ENCODE data around the gene BEST2.
"Not testable (repeated sequence)": the region's sequence is repeated elsewhere in the genome, so short reads cannot be mapped to it uniquely, and the experiment has no call there.

Gene BEST2

DNA sequence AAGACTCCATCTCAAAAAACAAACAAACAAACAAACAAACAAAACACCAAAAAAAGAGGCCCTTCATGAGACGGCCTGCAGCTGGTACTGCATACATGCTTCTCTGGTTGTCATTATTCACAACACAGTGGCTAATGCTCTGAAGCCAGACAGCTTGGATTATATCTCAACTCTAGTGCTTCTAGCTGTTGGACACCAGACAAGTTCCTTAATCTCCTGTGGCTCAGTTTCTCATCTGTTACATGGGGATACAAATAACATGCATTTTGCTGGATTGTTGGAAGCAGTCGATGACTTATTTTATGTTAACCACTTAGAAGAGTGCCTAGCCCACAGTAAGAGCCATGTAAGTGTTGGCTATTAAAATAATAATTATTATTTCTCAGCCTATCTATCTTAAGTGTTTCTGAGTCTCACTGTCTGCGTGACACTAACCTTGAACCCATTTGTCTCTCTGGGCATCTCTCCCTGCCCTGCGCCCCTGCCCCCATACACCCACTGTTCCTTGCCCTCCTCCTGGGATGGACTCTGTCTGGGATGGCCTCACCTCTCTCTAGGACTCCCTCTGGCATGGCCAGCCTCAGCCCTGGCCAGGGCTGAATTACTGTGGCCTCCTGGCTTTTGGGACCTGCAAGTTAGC is 36.6 kb downstream of the BEST2 start:
- DNase-seq: no peak

DNA sequence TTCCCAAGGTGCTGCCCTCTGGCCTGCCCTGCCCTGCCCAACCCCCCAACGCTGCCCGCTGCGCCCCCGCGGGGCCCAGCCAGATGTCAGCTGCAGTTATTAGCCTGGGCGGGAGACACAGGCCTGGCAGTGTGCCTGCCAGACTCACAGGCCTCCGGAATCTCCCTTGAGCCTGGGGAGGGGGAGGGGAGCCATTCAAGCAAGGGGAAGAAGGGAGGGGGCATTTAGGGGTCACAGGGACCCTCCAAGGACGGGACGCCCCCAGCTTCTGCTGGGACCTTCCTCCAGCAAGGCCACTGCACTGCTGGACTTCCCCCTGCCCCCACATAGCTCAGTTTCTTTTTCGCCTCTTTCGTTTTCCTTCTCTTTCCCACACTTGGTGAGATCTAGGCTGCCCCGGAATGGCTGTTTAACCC is 37.1 kb downstream of the BEST2 start:
- peak; percentile 28 for DNase-seq

DNA sequence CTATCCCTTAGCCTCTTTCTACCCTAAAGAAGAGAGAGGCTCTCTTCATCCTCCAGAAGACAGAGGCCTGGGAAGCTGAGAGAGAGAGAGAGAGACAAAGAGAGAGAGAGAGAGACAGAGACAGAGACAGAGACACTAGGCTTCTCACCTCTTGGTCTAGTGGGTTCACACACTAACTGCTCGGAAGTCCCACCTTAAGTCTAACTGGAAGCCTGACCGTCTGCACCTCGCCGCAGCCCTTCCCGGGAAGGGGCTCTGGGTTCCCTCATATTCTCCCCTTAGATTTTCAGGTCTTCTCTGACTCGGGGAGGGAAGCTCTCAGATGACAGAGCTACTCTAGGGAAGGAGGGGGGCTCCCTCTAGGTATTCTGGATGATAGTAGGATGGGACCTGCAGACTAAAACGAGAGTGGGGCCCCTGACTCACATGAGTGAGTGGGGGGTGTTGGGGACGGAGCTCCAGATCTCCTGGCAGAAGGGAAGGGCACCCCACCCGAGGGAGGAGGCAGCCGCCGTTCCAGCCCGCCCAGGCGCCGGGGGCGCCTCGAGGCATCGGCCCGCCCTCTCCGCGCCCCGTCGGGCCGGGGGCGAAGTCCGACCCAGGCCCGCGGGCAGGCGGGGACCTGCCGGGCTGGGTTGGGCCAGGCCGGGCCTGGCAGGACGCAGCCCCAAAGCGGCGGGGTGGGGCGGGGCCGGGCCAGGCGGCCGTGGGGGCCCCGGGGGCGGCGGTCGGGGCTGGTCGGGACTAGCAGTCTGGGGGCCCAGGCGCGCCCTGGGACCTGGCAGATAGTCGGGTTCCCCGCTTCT is 37.7 kb downstream of the BEST2 start:
- no peak for DNase-seq

DNA sequence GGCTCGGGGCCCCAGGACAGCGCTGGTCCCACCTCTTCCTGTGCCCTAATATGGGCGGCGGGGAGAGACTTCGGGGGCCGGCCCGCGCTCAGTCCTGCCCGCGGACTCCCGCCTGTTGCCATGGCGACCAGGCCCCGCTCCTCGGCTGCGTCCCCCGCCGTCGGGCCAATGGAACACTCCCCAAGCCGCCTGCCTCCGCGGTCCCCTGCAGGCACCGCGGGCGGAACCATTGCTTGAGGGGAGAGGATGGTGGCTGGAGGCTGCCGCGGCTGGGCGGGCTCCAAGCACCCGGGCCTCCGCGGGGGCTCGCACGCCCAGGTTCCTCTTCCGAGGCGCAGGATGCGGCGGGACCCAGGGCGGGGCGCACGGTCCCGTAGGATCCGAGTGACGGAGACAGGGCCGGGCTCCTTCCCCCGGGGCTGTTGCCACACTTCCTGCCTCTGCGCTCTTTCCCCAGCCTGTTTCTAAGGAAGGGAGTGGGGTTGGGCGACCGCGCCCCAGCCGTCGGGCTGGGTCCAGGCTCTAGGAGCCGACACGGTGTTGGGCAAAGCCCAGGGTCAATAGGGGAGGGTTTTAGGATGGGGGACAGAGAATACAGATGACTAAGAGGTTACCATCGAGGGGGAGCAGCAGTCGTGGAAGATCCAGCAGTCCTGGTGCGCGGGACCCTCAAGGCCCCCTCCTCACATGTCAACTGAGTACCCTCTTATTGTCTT is 38.5 kb downstream of the BEST2 start:
- peak; percentile 89 for DNase-seq

DNA sequence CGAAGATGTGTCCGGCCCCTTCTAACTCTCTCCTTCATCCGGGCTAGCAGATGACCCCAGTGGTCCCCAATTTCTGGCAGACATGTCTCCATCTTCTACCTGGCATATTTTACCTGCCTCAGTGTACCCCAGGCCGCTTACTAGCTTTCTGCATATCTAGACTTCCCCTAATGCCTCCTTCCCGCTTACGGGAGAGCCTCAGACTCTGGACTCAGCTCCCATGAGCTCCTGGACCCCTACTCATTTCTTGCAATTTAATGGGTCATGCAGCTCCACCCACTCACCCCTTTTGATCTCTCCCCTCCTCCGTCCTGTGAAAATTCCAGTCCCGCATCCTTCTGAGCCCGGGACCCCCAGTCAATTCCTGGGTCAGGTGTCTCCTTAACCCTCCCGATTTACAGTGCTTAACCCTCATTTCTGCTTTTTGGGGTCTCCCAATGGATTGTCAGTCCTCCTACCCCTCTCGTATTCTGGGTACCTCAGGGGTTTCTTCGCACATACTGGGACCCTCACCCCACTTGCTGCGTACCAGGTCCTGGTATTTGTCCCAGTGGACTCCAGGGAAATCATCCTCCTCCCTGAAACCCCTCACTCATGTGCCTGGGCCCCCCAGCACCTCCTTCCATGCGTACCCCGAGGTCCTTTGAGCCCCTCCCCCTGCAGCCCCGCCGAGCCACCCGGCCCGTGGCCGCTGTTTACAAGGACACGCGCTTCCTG is 39.2 kb downstream of the BEST2 start:
- peak; percentile 19 for DNase-seq

DNA sequence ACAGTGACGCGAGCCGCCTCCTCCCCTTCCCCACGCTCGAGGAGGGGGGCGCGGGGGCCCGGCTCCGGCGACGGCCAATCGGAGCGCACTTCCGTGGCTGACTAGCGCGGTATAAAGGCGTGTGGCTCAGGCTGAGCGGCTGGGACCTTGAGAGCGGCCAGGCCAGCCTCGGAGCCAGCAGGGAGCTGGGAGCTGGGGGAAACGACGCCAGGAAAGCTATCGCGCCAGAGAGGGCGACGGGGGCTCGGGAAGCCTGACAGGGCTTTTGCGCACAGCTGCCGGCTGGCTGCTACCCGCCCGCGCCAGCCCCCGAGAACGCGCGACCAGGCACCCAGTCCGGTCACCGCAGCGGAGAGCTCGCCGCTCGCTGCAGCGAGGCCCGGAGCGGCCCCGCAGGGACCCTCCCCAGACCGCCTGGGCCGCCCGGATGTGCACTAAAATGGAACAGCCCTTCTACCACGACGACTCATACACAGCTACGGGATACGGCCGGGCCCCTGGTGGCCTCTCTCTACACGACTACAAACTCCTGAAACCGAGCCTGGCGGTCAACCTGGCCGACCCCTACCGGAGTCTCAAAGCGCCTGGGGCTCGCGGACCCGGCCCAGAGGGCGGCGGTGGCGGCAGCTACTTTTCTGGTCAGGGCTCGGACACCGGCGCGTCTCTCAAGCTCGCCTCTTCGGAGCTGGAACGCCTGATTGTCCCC is 39.9 kb downstream of the BEST2 start, which contains the start of gene JUNB:
JUNB (plus strand) TSS at position 142 of the 706 bp plus-strand sequence; CDS start at position 428, 286 bp downstream.
- DNase-seq: peak; percentile 98

DNA sequence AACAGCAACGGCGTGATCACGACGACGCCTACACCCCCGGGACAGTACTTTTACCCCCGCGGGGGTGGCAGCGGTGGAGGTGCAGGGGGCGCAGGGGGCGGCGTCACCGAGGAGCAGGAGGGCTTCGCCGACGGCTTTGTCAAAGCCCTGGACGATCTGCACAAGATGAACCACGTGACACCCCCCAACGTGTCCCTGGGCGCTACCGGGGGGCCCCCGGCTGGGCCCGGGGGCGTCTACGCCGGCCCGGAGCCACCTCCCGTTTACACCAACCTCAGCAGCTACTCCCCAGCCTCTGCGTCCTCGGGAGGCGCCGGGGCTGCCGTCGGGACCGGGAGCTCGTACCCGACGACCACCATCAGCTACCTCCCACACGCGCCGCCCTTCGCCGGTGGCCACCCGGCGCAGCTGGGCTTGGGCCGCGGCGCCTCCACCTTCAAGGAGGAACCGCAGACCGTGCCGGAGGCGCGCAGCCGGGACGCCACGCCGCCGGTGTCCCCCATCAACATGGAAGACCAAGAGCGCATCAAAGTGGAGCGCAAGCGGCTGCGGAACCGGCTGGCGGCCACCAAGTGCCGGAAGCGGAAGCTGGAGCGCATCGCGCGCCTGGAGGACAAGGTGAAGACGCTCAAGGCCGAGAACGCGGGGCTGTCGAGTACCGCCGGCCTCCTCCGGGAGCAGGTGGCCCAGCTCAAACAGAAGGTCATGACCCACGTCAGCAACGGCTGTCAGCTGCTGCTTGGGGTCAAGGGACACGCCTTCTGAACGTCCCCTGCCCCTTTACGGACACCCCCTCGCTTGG is 40.7 kb downstream of the BEST2 start:
- DNase-seq: peak; percentile 84

DNA sequence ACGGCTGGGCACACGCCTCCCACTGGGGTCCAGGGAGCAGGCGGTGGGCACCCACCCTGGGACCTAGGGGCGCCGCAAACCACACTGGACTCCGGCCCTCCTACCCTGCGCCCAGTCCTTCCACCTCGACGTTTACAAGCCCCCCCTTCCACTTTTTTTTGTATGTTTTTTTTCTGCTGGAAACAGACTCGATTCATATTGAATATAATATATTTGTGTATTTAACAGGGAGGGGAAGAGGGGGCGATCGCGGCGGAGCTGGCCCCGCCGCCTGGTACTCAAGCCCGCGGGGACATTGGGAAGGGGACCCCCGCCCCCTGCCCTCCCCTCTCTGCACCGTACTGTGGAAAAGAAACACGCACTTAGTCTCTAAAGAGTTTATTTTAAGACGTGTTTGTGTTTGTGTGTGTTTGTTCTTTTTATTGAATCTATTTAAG is 41.3 kb downstream of the BEST2 start:
- DNase-seq: no peak

DNA sequence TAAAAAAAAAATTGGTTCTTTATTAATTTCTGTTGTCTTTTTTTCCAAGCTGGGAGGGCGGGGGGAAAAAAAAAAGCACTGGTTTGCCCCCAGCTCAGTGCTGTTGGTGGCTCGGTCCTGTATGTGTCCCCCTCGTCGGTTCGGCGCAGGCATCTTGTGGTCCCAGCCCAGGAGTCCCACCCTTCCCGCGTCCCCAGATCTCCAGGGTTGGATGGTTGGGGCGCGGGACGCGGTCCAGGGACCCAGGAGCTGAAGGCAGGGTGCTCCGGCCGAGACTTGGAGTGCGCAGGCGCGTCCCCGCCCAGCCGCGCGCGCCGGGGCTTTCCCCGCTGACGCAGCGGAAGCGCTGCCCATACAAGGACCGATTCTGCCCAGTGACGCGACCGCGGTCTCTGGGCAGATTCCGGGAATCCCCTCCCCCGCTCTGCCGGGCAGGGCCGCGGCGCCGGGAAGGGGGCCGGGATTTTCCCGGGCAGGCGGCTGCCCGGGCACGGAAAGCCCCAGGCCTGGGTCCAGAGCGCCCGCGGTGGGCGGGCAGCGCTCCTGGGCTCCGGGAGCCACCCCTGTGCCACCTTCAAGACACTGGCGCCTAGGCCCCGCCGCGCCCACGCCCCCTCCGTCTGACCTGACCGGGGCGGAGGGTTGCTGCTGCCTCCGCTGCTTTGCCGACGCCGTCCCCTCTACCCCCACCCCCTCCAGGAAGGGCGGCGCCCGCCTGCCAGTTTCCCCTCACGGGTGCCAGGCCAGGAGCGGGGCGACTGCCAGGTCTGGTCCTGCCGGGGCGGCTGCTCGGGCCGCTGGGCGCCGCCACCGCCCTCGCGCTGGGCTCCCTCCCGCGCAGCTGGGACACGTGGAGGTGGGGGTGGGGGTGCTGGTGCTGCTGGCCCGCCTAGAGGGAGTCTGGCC is 42.0 kb downstream of the BEST2 start:
- DNase-seq: peak; percentile 95

DNA sequence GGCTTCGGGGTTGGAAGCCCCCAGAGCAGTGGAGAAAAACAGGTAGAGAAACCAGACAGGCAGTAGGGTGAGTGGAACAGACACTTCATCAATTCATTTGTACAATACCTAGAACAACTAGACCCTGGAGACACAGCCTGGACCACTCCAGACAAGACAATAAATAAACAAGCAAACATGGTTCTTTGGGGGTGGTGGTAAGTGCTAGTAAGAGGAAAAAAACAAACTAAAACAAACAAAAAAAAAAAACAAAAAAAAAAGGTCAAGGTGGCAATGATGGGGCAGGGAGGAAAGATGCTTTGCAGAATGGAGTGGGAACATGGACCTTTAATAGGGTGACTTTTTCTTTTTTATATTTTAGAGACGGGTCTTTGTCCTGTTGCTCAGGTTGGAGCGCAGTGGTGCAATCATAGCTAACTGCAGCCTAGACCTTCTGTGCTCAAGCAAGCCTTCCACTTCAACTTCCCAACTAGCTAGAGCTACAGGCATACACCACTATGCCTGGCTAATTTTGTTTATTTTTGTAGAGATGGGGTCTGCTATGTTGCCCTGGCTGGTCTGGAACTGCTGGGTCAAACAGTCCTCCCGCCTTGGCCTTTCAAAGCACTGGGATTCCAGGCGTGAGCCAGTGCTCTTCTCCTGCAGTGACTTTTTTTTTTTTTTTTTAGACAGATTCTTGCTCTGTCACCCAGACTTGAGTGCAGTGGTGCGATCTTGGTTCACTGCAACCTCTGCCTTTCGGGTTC is 42.8 kb downstream of the BEST2 start:
- no peak for DNase-seq

DNA sequence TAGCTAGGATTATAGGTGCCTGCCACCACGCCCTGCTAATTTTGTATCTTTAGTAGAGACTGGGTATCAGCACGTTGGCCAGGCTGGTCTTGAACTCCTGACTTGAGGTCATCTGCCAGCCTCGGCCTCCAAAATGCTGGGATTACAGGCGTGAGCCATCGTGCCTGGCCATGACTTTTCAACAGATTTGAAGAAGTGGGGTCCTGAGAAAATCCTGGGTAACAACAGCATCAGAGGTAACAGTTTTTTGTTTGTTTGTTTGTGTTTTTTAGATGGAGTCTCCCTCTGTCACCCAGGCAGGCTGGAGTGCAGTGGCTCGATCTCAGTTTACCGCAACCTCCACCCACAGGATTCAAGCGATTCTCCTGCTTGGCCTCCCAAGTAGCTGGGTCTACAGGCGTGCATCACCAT is 43.4 kb downstream of the BEST2 start:
- no peak for DNase-seq

DNA sequence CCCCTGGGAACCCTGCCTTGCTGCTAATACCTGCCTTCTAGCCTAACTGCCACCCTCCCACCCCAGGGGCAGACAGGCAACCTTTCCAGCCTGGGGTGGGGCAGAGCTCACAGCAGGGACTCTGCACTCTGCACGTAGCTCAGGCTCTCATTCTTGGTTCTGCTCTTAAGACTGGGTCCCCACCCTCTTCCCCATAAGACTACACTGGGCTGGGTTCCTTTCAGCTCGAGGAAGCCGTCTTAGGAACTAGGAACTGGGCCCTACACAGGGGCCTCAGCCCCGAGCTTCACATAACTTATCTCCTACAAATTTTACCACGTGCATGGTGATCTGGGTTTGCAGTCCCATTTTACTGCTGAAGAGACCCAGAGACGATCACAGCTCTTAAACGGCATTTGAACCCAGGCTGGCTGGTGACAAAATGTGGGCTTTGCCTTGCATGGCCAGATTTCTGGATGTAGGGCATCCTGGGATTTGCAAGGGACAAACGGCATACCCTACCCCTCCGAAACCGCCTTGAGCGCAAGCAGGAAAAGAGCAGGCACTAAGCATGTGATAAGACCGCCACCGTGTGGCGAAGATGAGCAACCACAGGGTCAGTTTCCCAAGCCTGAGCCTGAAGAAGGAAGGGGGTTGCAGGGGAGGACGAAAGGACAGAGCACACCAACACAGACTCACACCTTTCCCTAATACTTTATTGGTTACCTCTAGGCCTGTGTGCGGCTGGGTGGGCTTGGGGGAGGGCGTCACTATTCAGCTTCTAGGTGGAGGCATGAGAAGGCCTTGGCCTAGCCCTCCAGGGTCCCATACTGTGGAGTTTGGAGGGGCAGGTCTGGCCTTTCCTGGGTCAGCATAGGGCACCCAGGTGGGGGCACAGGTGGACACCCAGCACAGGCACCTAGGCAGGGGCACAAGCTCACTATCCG is 44.8 kb downstream of the BEST2 start:
- peak; percentile 82 for DNase-seq

DNA sequence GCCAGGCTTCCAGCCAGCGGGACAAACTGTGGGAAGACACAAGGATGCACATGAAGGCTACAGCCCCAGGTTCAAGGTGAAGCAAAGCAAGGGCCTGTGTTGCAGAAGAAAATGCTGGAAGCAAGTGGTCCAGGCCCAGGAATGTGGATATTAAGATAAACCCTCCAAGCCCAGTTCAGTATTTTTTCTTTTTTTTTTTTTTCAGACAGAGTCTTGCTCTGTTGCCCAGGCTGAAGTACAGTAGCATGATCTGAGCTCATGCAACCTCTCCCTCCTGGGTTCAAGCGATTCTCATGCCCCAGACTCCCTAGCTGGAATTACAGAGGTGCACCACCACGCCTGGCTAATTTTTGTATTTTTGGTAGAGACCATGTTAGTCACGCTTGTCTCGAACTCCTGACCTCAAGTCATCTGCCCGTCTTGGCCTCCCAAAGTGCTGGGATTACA is 45.6 kb downstream of the BEST2 start:
- DNase-seq: no peak

DNA sequence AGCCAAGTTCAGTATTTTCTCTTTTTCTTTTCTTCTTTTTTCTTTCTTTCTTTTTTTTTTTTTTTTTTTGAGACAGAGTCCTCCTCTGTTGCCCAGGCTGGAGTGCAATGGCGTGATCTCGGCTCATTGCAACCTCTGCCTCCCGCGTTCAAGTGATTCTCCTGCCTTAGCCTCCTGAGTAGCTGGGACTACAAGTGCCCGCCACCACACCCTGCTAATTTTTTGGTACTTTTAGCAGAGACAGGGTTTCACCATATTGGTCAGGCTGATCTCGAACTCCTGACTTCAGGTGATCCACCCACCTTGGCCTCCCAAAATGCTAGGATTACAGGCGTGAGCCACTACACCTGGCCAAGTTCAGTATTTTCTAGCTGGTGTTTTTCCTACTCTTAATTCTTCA is 46.0 kb downstream of the BEST2 start:
- DNase-seq: not testable (repeated sequence)

DNA sequence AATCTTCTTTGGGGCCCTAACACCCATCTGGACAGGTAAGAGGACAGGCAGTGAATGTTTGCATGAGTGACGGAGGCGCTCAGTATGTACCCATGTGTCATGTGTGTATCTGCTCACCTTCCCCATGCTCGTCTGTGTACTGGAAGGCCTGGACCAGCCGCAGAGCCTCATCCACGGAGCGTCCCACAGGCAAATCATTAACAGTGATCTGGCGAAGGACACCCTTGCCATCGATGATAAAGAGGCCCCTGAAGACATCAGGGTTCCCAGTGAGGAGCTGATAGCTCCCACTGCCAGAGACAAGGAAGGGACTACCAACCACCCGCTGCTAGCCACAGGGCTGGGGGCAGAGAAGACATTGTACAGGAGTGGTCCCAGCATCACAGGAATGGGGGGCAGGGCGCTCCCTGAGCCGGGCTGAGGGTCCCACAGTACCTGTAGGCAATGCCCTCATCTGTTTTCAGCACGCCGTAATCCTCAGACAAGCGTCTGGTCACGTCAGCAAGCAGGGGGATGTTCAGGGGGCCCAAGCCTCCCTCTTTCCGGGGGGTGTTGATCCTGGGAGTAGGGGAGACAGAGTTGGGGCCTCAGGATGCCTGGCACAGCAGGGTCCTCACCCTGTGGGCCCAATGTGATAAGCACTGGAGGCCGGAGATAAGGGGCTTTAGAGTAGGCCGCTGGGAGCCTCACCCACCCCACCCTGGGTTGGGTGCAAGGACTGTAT is 48.3 kb downstream of the BEST2 start:
- DNase-seq: no peak

DNA sequence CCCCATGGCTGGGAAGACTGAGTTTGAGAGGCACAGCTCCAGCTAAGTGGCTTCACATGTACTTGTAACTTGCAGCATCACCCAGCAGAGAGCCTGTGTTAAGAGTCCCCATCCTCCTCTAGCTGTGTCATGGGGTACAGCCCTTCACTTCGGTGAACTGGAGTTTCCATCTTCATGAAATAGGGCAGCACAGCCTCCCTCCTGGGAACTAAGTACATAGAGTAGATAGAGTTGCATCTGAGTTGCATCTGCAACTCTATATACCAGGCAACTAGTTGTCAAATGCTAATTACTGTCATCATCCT is 48.8 kb downstream of the BEST2 start:
- DNase-seq: no peak

DNA sequence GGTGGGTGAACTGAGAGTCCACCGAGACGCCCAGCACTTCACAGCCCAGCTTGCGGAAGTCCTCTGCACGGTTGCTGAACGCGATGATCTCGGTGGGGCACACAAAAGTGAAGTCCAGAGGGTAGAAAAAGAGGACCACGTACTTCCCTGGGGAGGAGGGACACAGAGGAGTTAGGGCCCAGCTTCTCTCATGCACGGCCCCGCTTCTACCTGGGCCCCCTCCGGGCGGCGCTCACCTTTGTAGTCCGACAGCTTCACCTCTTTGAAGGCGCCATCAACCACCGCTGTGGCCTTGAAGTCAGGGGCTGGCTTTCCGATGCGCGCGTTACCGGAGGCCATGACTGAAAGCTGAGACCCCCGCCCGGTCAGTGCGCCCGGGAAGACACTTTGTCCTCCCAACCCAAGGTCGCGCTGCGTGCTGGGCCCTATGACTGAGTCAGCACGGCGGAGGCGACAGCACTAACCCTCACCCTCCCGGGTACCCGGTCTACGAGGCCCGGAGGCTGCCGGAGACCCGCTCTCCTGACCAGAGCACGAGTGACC is 49.4 kb downstream of the BEST2 start:
- peak; percentile 34 for DNase-seq
